Naive thymus-derived CD4-positive, alpha-beta T cell (primary cell): ENCODE data around the gene ERGIC1. TPM values are rescaled to one million over a fixed set of nuclear protein-coding genes. Genes with fewer than 3 reads are reported as not detected.
A peak's percentile ranks its signal among the peaks of the same experiment; 100 is the strongest.

Source experiments
- ATAC-seq: fragments of 150-1000 bp; cut with Tn5 transposase; 2 replicates; pipeline ENCODE4 v1.10.0; 2021; ENCODE audit warnings: mild to moderate bottlenecking, moderate library complexity
- CTCF ChIA-PET: fragments of 350-600 bp; sonication (Branson Sonifier 250); formaldehyde crosslinking; loops from one replicate; lab custom pipeline; 2021; ENCODE audit warnings: antibody characterized with exemption; lab: Charles Lee
- POLR2A ChIA-PET: fragments of 350-600 bp; sonication (Branson Sonifier 250); formaldehyde crosslinking; loops from one replicate; lab custom pipeline; 2021; ENCODE audit warnings: antibody characterized with exemption, inconsistent platforms; lab: Charles Lee
- DNase-seq, 9 donors: peaks; one replicate each; pipeline versions ENCODE4 v3.0.0 to v3.0.0-alpha.2; 2020 to 2022; ENCODE audit warnings: mixed read lengths in 1 of 9
- H3K27ac ChIP-seq: one replicate; pipeline ENCODE4 v1.7.0; 2013; ENCODE audit warnings: mild to moderate bottlenecking, low read depth, low read length, moderate library complexity
- H3K27me3 ChIP-seq, 2 donors: one replicate each; pipeline ENCODE4 v1.7.0; 2013; ENCODE audit warnings: low read length in 2 of 2, mild to moderate bottlenecking in 2 of 2, moderate library complexity in 2 of 2; ENCODE audit not compliant: control insufficient read depth in 2 of 2, insufficient read depth in 2 of 2
- H3K36me3 ChIP-seq, 3 experiments: 1 replicate in 2 of 3; 2 replicates in 1 of 3; pipeline ENCODE4 v1.7.0; 2013; ENCODE audit warnings: low read length in 3 of 3, mild to moderate bottlenecking in 3 of 3, moderate library complexity in 1 of 3; ENCODE audit not compliant: insufficient read depth in 3 of 3, control insufficient read depth in 2 of 3
- H3K4me1 ChIP-seq, 2 donors: one replicate each; pipeline ENCODE4 v1.7.0; 2013; ENCODE audit warnings: low read length in 2 of 2, mild to moderate bottlenecking in 2 of 2, moderate library complexity in 1 of 2; ENCODE audit not compliant: control insufficient read depth in 2 of 2, insufficient read depth in 2 of 2
- H3K4me3 ChIP-seq: 2 replicates; pipeline ENCODE4 v1.7.0; 2013; ENCODE audit warnings: mild to moderate bottlenecking, low read length
- H3K9me3 ChIP-seq, 3 experiments: 1 replicate in 2 of 3; 2 replicates in 1 of 3; pipeline ENCODE4 v1.7.0; 2013; ENCODE audit warnings: low read length in 3 of 3; ENCODE audit not compliant: control insufficient read depth in 2 of 3
- H3K27ac Mint-ChIP-seq, 9 donors: one replicate each; pipeline ENCODE4 v1.8.0; 2020 to 2022; ENCODE audit warnings: mixed read lengths in 9 of 9, mild to moderate bottlenecking in 8 of 9, moderate library complexity in 5 of 9, inconsistent platforms in 2 of 9
- H3K27me3 Mint-ChIP-seq, 5 donors: one replicate each; pipeline ENCODE4 v1.8.0; 2021 to 2022; ENCODE audit warnings: mixed read lengths in 5 of 5, mild to moderate bottlenecking in 1 of 5
- H3K36me3 Mint-ChIP-seq, 5 donors: one replicate each; pipeline ENCODE4 v1.8.0; 2020 to 2022; ENCODE audit warnings: mixed read lengths in 5 of 5, mild to moderate bottlenecking in 3 of 5, inconsistent platforms in 1 of 5
- H3K4me1 Mint-ChIP-seq, 7 donors: one replicate each; pipeline ENCODE4 v1.8.0; 2020 to 2022; ENCODE audit warnings: mixed read lengths in 7 of 7, mild to moderate bottlenecking in 3 of 7, inconsistent platforms in 1 of 7
- H3K4me3 Mint-ChIP-seq, 10 donors: one replicate each; pipeline ENCODE4 v1.8.0; 2020 to 2022; ENCODE audit warnings: mild to moderate bottlenecking in 10 of 10, mixed read lengths in 10 of 10, moderate library complexity in 6 of 10, inconsistent platforms in 2 of 10
- H3K9me3 Mint-ChIP-seq, 11 donors: one replicate each; pipeline ENCODE4 v1.8.0; 2020 to 2022; ENCODE audit warnings: mixed read lengths in 11 of 11, mild to moderate bottlenecking in 4 of 11, inconsistent platforms in 1 of 11, moderate library complexity in 1 of 11
- intact Hi-C, 2 donors: fragments of 100-400 bp; cut with micrococcal nuclease; formaldehyde crosslinking; loops; one replicate each; pipeline ENCODE4 v1.15.1; 2023
- polyA plus RNA-seq, 2 donors: library from polyadenylated mRNA; unstranded; fragments of 300-500 nt; fragmentation: Illumina TruSeq; gene quantifications; one replicate each; pipeline ENCODE4 v1.2.3, GENCODE V29; 2021
- total RNA-seq, 6 experiments: library from RNA in 5 of 6; stranded (reverse) in 5 of 6; gene quantifications; 1 replicate in 5 of 6; 2 replicates in 1 of 6; pipeline ENCODE4 v1.2.3 and lab custom pipeline; 2021 to 2026

Gene ERGIC1
- total and polyA plus RNA-seq, 7 experiments from 2014 or later: 18.3 to 71.3 (median 50.0) TPM

DNA sequence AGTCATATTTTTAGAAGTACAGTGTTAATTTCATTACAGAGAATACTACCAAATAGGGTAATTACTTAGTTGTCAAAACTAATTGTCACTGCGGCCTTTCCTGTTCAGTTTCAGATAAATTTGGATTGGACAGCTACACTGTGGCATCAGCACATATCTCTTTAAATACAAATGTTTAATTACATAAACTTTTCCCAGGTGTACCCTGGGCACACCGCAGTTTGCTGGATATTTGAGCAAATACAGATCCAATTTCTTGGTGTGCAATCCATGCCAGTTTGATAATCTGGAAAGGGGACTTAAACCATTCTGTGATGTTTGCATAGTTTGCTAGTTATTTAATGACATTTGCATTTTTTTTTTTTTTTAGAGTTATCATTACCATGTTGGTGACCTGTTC is 160.4 kb downstream of the ERGIC1 start:
- POLR2A ChIA-PET: interaction anchor here (0.6 to 1.2 kb wide), 2 partner anchors 10 to 83 kb away, joined by 3 to 5 read pairs; no protein-coding TSS in a partner anchor
- H3K9me3 ChIP-seq: no peaks in the 10 kb centered on the region
- Mint-ChIP-seq H3K27me3 (no peaks in the 10 kb centered on the region), H3K4me1 (peaks cover 25 to 61% (median 40%) of the 10 kb centered on the region in 7 donors), H3K9me3 (no peaks in the 10 kb centered on the region), H3K36me3 (peaks cover 8 to 43% (median 30%) of the 10 kb centered on the region in 5 donors), H3K4me3 (peak overlapping the region in 1 of 10 donors; percentile 14), H3K27ac (peak overlapping the region in 2 of 9 donors; percentile 56 to 65)
- no peak overlapping the region for H3K4me3 ChIP-seq
- no peak for ATAC-seq
- no peak overlapping the region for H3K27ac ChIP-seq
- peaks cover 0 to 7% of the 10 kb centered on the region in 2 donors for H3K4me1 ChIP-seq
- intact Hi-C loops: no loop called here
- DNase-seq: no peak
- CTCF ChIA-PET: interaction anchor here (0.6 to 1.6 kb wide), 3 partner anchors 10 to 41 kb away, joined by 3 read pairs; no protein-coding TSS in a partner anchor
- peaks cover 0 to 34% (median 9%) of the 10 kb centered on the region in 3 experiments for H3K36me3 ChIP-seq
- H3K27me3 ChIP-seq: no peaks in the 10 kb centered on the region

DNA sequence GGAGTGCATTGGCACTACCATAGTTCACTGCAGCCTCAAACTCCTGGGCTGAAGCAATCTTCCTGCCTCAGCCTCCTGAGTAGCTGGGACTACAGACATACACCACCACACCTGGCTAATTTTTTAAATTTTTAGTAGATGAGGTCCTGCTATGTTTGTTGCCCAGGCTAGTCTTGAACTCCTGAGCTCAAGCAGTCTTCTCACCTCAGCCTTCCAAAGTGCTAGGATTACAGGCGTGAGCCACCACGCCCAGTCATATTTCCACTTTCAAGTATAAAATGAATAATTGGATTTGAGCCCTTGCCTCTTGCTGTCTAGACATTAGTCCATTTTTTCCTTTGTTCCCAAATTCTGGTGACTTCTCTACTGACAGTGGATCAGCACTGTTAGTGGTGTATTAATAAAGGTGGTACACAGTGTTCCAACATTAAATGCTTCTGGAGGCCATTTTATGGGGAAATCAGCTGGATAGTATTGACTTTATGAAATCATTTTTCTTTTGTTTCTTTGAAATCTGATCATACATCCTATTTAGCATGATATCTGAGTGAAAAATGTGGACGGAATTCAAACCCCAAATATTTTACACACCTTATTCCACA is 165.4 kb downstream of the ERGIC1 start:
- peak overlapping the region in 7 of 9 donors; percentile 15 to 86 (median 35) for H3K27ac Mint-ChIP-seq
- ChIA-PET CTCF (interaction anchor here (0.8 kb wide), 1 partner anchor 22 kb away, joined by 4 read pairs; no protein-coding TSS in a partner anchor), POLR2A (no interaction called here)
- Histone ChIP-seq H3K27me3 (no peaks in the 10 kb centered on the region), H3K4me3 (no peak overlapping the region), H3K36me3 (peaks cover 0 to 21% (median 9%) of the 10 kb centered on the region in 3 experiments), H3K27ac (no peak overlapping the region), H3K9me3 (no peaks in the 10 kb centered on the region), H3K4me1 (peaks cover 14 to 28% of the 10 kb centered on the region in 2 donors)
- intact Hi-C loops: no loop called here
- DNase-seq (no peak), ATAC-seq (no peak)
- no peaks in the 10 kb centered on the region for H3K9me3 Mint-ChIP-seq
- peak overlapping the region in 2 of 10 donors; percentile 7 to 27 for H3K4me3 Mint-ChIP-seq
- peaks cover 36 to 69% (median 62%) of the 10 kb centered on the region in 7 donors for H3K4me1 Mint-ChIP-seq
- peaks cover 0 to 40% (median 13%) of the 10 kb centered on the region in 5 donors for H3K36me3 Mint-ChIP-seq
- H3K27me3 Mint-ChIP-seq: no peaks in the 10 kb centered on the region

DNA sequence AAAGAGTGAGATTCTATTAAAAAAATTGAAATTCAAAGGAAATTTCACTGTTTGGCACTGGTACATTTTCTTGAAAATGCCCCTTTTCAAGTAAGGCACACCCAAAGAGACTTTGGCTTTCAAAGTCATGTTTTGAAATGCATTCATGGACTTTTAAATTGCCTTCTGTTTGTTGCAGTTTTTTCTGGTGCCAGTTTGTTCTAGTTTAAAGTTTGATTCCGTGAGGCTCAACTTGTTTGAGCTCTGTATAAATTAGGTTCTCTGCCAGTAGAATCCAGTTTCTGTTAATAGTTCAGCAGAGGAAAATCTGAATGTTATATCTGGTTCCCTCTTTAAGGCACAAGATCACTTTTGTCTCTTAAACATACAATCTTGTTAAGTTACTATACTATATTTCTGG is 165.9 kb downstream of the ERGIC1 start:
- Histone ChIP-seq H3K36me3 (peaks cover 0 to 19% (median 5%) of the 10 kb centered on the region in 3 experiments), H3K4me3 (no peak overlapping the region), H3K27me3 (no peaks in the 10 kb centered on the region), H3K4me1 (peaks cover 14 to 28% of the 10 kb centered on the region in 2 donors), H3K27ac (no peak overlapping the region), H3K9me3 (no peaks in the 10 kb centered on the region)
- H3K9me3 Mint-ChIP-seq: no peaks in the 10 kb centered on the region
- DNase-seq: no peak
- peaks cover 0 to 43% (median 13%) of the 10 kb centered on the region in 5 donors for H3K36me3 Mint-ChIP-seq
- intact Hi-C loops: no loop called here
- H3K27ac Mint-ChIP-seq: peak overlapping the region in 6 of 9 donors; percentile 6 to 86 (median 33)
- CTCF ChIA-PET: interaction anchor here (0.8 kb wide), 1 partner anchor 22 kb away, joined by 4 read pairs; no protein-coding TSS in a partner anchor
- peak overlapping the region in 3 of 10 donors; percentile 19 to 34 (median 33) for H3K4me3 Mint-ChIP-seq
- no peaks in the 10 kb centered on the region for H3K27me3 Mint-ChIP-seq
- POLR2A ChIA-PET: no interaction called here
- H3K4me1 Mint-ChIP-seq: peaks cover 41 to 72% (median 63%) of the 10 kb centered on the region in 7 donors
- no peak for ATAC-seq

DNA sequence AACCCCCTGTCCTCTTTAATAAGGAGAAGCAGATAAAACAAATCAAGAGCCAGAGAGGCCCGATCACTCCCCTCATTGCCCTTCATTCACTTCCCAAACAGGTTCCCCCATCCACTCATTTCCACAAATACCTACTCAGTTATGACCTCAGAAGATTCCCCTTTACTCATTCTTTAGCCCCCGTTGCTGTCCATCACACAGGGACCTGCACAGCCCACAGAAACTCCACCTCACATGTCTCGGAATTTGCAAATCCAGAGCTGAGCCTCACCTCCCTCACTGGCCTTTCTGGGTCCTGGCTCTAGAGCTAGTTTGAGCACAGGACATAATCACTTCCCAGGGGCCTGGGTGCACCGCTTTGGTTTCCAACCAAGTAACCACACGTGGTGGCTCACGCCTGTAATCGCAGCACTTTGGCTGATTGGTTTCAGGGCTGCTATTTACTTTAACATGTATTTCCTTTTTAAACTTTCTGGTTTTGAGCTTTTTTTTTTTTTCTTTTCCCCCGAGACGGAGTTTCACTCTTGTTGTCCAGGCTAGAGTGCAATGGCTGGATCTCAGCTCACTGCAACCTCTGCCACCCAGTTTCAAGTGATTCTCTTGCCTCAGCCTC is 167.3 kb downstream of the ERGIC1 start:
- ChIA-PET CTCF (interaction anchor here (1.7 kb wide), 1 partner anchor 10 kb away, joined by 6 read pairs; no protein-coding TSS in a partner anchor), POLR2A (interaction anchor here (0.5 to 1.6 kb wide), 4 partner anchors 14 to 86 kb away, joined by 3 to 5 read pairs (median 4); partner anchors contain the start of gene ATP6V0E1)
- ATAC-seq: peak; percentile 42
- Histone ChIP-seq H3K9me3 (no peaks in the 10 kb centered on the region), H3K4me3 (no peak overlapping the region), H3K36me3 (peaks cover 0 to 7% (median 0%) of the 10 kb centered on the region in 3 experiments), H3K4me1 (peaks cover 14 to 28% of the 10 kb centered on the region in 2 donors), H3K27ac (no peak overlapping the region), H3K27me3 (no peaks in the 10 kb centered on the region)
- Mint-ChIP-seq H3K27ac (peak overlapping the region in 7 of 9 donors; percentile 25 to 86 (median 63)), H3K4me1 (peaks cover 54 to 85% (median 75%) of the 10 kb centered on the region in 7 donors), H3K9me3 (no peaks in the 10 kb centered on the region), H3K36me3 (peaks cover 0 to 36% (median 9%) of the 10 kb centered on the region in 5 donors), H3K27me3 (no peaks in the 10 kb centered on the region), H3K4me3 (peak overlapping the region in 8 of 10 donors; percentile 3 to 60 (median 36))
- no peak for DNase-seq
- intact Hi-C loops: no loop called here

Other genes starting within 250 kb of the ERGIC1 start
- 1 to 10 TPM in 1 of 5 experiments, under 1 TPM in 4; 0.05 to 3.4 (median 0.34) TPM for gene NEURL1B, start 193.0 kb upstream of the ERGIC1 start, total RNA-seq
- gene NEURL1B, start 193.0 kb upstream of the ERGIC1 start, polyA plus RNA-seq: under 1 TPM in 1 of 2 donors, not detected in 1; 0.11 TPM
- gene DUSP1, start 63.1 kb upstream of the ERGIC1 start, total RNA-seq: 1,000 to 10,000 TPM in 2 of 5 experiments, 10 to 100 TPM in 2, 1 to 10 TPM in 1; 5.4 to 2,522 (median 40.7) TPM
- 10 to 100 TPM; 53.5 to 81.3 TPM for gene DUSP1, start 63.1 kb upstream of the ERGIC1 start, polyA plus RNA-seq
- gene RPL26L1, start 125.2 kb downstream of the ERGIC1 start, total RNA-seq: 10 to 100 TPM in 3 of 5 experiments, 1 to 10 TPM in 2; 9.6 to 40.0 (median 12.9) TPM
- gene RPL26L1, start 125.2 kb downstream of the ERGIC1 start, polyA plus RNA-seq: 10 to 100 TPM; 29.7 to 37.1 TPM
- 100 to 1,000 TPM in 4 of 5 experiments, 10 to 100 TPM in 1; 61.8 to 170 (median 119) TPM for gene ATP6V0E1, start 149.5 kb downstream of the ERGIC1 start, total RNA-seq
- gene ATP6V0E1, start 149.5 kb downstream of the ERGIC1 start, polyA plus RNA-seq: 100 to 1,000 TPM; 415 to 455 TPM
- gene CREBRF, start 222.1 kb downstream of the ERGIC1 start, total RNA-seq: 100 to 1,000 TPM in 4 of 5 experiments, 10 to 100 TPM in 1; 18.9 to 105 (median 102) TPM
- 10 to 100 TPM; 61.7 to 67.5 TPM for gene CREBRF, start 222.1 kb downstream of the ERGIC1 start, polyA plus RNA-seq